SU-DHL-6 (cell line): ENCODE data around the gene MARCHF7.

Experiments used
- H2AFZ ChIP-seq: fragments of 200-600 bp; sonication (generic); 2 replicates; pipeline ENCODE4 v1.6.1; 2014; ENCODE audit warnings: low read depth, mild to moderate bottlenecking, moderate library complexity, mixed read lengths, antibody characterized with exemption, low read length; ENCODE audit not compliant: severe bottlenecking
- H3F3A ChIP-seq: fragments of 200-600 bp; shearing (Covaris generic); 2 replicates; pipeline ENCODE4 v1.6.0; 2016; ENCODE audit warnings: antibody characterized with exemption, mild to moderate bottlenecking; ENCODE audit not compliant: insufficient read depth
- H3K27ac ChIP-seq: fragments of 200-600 bp; sonication (generic); 2 replicates; pipeline ENCODE4 v1.5.1; 2016; ENCODE audit warnings: low read depth, mild to moderate bottlenecking, low read length, moderate library complexity, mixed read lengths
- H3K27me3 ChIP-seq: fragments of 200-600 bp; sonication (generic), shearing (Covaris generic); 2 replicates; pipeline ENCODE4 v1.6.0; 2014; ENCODE audit warnings: mild to moderate bottlenecking, low read length
- H3K36me3 ChIP-seq: fragments of 200-600 bp; sonication (generic); 2 replicates; pipeline ENCODE4 v1.6.1; 2014; ENCODE audit warnings: mild to moderate bottlenecking, low read length, mixed read lengths
- H3K4me2 ChIP-seq: fragments of 300-600, 200-600 bp; shearing (Covaris generic), sonication (generic); 2 replicates; pipeline ENCODE4 v1.6.0; 2014; ENCODE audit warnings: low read length, low read depth, mild to moderate bottlenecking; ENCODE audit not compliant: poor library complexity, severe bottlenecking
- H3K4me3 ChIP-seq: fragments of 200-600 bp; sonication (generic); 2 replicates; pipeline ENCODE4 v1.5.1; 2014; ENCODE audit warnings: antibody characterized with exemption, low read length, mild to moderate bottlenecking, mixed read lengths; ENCODE audit not compliant: insufficient read depth, poor library complexity, severe bottlenecking
- H3K79me2 ChIP-seq: fragments of 200-600 bp; sonication (generic); 2 replicates; pipeline ENCODE4 v1.6.1; 2014; ENCODE audit warnings: mild to moderate bottlenecking, low read length, moderate library complexity; ENCODE audit not compliant: insufficient read depth
- H3K9ac ChIP-seq: fragments of 200-600 bp; sonication (generic); 2 replicates; pipeline ENCODE4 v1.7.0; 2014; ENCODE audit warnings: mild to moderate bottlenecking, low read length
- H3K9me2 ChIP-seq: fragments of 200-600 bp; sonication (generic); replicated peaks from 2 replicates; pipeline ENCODE4 v1.6.1; 2014; ENCODE audit warnings: low read length; ENCODE audit not compliant: insufficient read depth
- H3K9me3 ChIP-seq: fragments of 200-600 bp; sonication (generic); 2 replicates; pipeline ENCODE4 v1.6.1; 2014; ENCODE audit warnings: low read length, mixed read lengths; ENCODE audit not compliant: insufficient read depth
- H4K20me1 ChIP-seq: fragments of 200-600 bp; sonication (generic); 2 replicates; pipeline ENCODE4 v1.6.1; 2014; ENCODE audit warnings: low read depth, mild to moderate bottlenecking, antibody characterized with exemption, low read length, moderate library complexity, mixed read lengths
- CTCF ChIP-seq: fragments of 200-600 bp; sonication (generic); IDR thresholded peaks from one replicate; pipeline ENCODE4 v1.5.1; 2017; ENCODE audit warnings: antibody characterized with exemption, mild to moderate bottlenecking, low read length, moderate library complexity; ENCODE audit not compliant: insufficient read depth, poor library complexity, severe bottlenecking
- EZH2phosphoT487 ChIP-seq: fragments of 200-600 bp; sonication (generic), shearing (Covaris generic); conservative IDR thresholded peaks from 2 replicates; pipeline ENCODE4 v1.6.1; 2018; ENCODE audit warnings: mild to moderate bottlenecking, antibody characterized with exemption, low read length, moderate library complexity, mixed read lengths

Gene MARCHF7

GRCh38 chr2:159735648-159736047 lies 23.3 kb downstream of the MARCHF7 start:
- Histone ChIP-seq H3F3A (no peaks in the 10 kb centered on the region), H3K9ac (no peak overlapping the region), H3K79me2 (peaks cover 92% of the 10 kb centered on the region), H3K36me3 (peaks cover 34% of the 10 kb centered on the region), H4K20me1 (peaks cover 27% of the 10 kb centered on the region), H3K9me2 (no peaks in the 10 kb centered on the region), H3K4me2 (no peak overlapping the region), H3K27me3 (no peaks in the 10 kb centered on the region), H3K9me3 (no peaks in the 10 kb centered on the region), H3K4me3 (no peak overlapping the region), H2AFZ (no peak overlapping the region), H3K27ac (no peak overlapping the region)
- no peak for TF ChIP-seq EZH2phosphoT487
- no peak for TF ChIP-seq CTCF

- Histone ChIP-seq H4K20me1 (peaks cover 26% of the 10 kb centered on the region), H3K79me2 (peaks cover 90% of the 10 kb centered on the region), H3K9me2 (no peaks in the 10 kb centered on the region), H2AFZ (no peak overlapping the region), H3K4me3 (no peak overlapping the region), H3K36me3 (peaks cover 30% of the 10 kb centered on the region), H3K27ac (no peak overlapping the region), H3K4me2 (no peak overlapping the region), H3F3A (no peaks in the 10 kb centered on the region), H3K27me3 (no peaks in the 10 kb centered on the region), H3K9ac (no peak overlapping the region), H3K9me3 (no peaks in the 10 kb centered on the region)
- TF ChIP-seq CTCF (no peak), EZH2phosphoT487 (no peak)
These were observed 23.7 kb downstream of the MARCHF7 start for GRCh38 chr2:159736048-159736447.

- Histone ChIP-seq H4K20me1 (peaks cover 34% of the 10 kb centered on the region), H3K36me3 (peaks cover 33% of the 10 kb centered on the region), H3K79me2 (peaks cover 96% of the 10 kb centered on the region)
These were observed 25.1 kb downstream of the MARCHF7 start for GRCh38 chr2:159737292-159737916.

More at GRCh38 chr2:159737292-159737916, 25.1 kb downstream of the MARCHF7 start:
- H3K4me3 ChIP-seq, result no peak overlapping the region
- H2AFZ ChIP-seq, result no peak overlapping the region
- H3K4me2 ChIP-seq, result no peak overlapping the region
- H3F3A ChIP-seq, result peaks cover 5% of the 10 kb centered on the region; the same call in 1 of the 2 replicates
- no peaks in the 10 kb centered on the region for H3K9me2 ChIP-seq
- no peak overlapping the region for H3K9ac ChIP-seq
- H3K27ac ChIP-seq, result no peak overlapping the region
- no peaks in the 10 kb centered on the region for H3K27me3 ChIP-seq
- no peak for TF ChIP-seq CTCF
- no peaks in the 10 kb centered on the region for H3K9me3 ChIP-seq
